Mesothelial cell of epicardium (in vitro differentiated cells): ENCODE data around the gene MAGEA2. TPM values are rescaled to one million over a fixed set of nuclear protein-coding genes. Genes with fewer than 3 reads are reported as not detected.
"Not testable (repeated sequence)": the region's sequence is repeated elsewhere in the genome, so short reads cannot be mapped to it uniquely, and the experiment has no call there.

Source experiments
- DNase-seq, 2 experiments: peaks; one replicate each; pipeline ENCODE4 v3.0.0; 2021; ENCODE audit warnings: low spot score in 2 of 2; ENCODE audit not compliant: unreplicated experiment in 2 of 2
- H3K27ac Mint-ChIP-seq: 2 replicates; pipeline ENCODE4 v1.8.0; 2021; ENCODE audit warnings: mixed read lengths
- H3K27me3 Mint-ChIP-seq: 2 replicates; pipeline ENCODE4 v1.8.0; 2021; ENCODE audit warnings: low read depth, mixed read lengths
- H3K36me3 Mint-ChIP-seq: 2 replicates; pipeline ENCODE4 v1.8.0; 2021; ENCODE audit warnings: mixed read lengths
- H3K4me1 Mint-ChIP-seq: 2 replicates; pipeline ENCODE4 v1.8.0; 2021; ENCODE audit warnings: mixed read lengths
- H3K4me3 Mint-ChIP-seq: 2 replicates; pipeline ENCODE4 v1.8.0; 2021; ENCODE audit warnings: mild to moderate bottlenecking, moderate library complexity, mixed read lengths
- H3K9me3 Mint-ChIP-seq: 2 replicates; pipeline ENCODE4 v1.8.0; 2021; ENCODE audit warnings: mixed read lengths
- CTCF ChIP-seq: fragments of 200-600 bp; sonication (generic); IDR thresholded peaks from one replicate; pipeline ENCODE4 v1.5.0; 2021; ENCODE audit warnings: antibody characterized with exemption; ENCODE audit not compliant: unreplicated experiment
- total RNA-seq: library from RNA; stranded (reverse); gene quantifications from 3 replicates; pipeline ENCODE4 v1.2.1, GENCODE V29; 2021

MAGEA2 gene
- total RNA-seq, 1 donor from 2014 or later: not detected

GRCh38 chrX:152725409-152725808 is 28.2 kb downstream of the MAGEA2 start:
- no peak overlapping the region for H3K27ac Mint-ChIP-seq
- H3K36me3 Mint-ChIP-seq: no peaks in the 10 kb centered on the region
- peaks cover 9% of the 10 kb centered on the region for H3K27me3 Mint-ChIP-seq
- no peaks in the 10 kb centered on the region for H3K4me1 Mint-ChIP-seq
- DNase-seq: no peak
- no peak for TF ChIP-seq CTCF
- H3K4me3 Mint-ChIP-seq: no peak overlapping the region
- H3K9me3 Mint-ChIP-seq: peaks cover 26% of the 10 kb centered on the region

GRCh38 chrX:152713815-152714787 is 39.5 kb downstream of the MAGEA2 start, which contains the start of gene MAGEA2B:
Gene MAGEA2B (plus strand): TSS chrX:152714628. CDS start chrX:152717107, 2,479 bp downstream.
- not testable (repeated sequence) for H3K4me3 Mint-ChIP-seq, H3K27ac Mint-ChIP-seq, H3K36me3 Mint-ChIP-seq, DNase-seq, H3K27me3 Mint-ChIP-seq, H3K9me3 Mint-ChIP-seq, H3K4me1 Mint-ChIP-seq

- H3K27ac Mint-ChIP-seq, H3K4me1 Mint-ChIP-seq, H3K27me3 Mint-ChIP-seq, H3K4me3 Mint-ChIP-seq, H3K36me3 Mint-ChIP-seq, H3K9me3 Mint-ChIP-seq, DNase-seq: not testable (repeated sequence)
These were observed 40.4 kb downstream of the MAGEA2 start for GRCh38 chrX:152713195-152713594.

- H3K4me3 Mint-ChIP-seq, H3K36me3 Mint-ChIP-seq, H3K4me1 Mint-ChIP-seq: not testable (repeated sequence)
These were observed 44.5 kb downstream of the MAGEA2 start, which contains the start of gene CSAG2 for GRCh38 chrX:152709173-152709572. Gene CSAG2 (minus strand): TSS chrX:152709273. CDS start chrX:152709112, 161 bp downstream.

GRCh38 chrX:152706500-152706899 is 47.1 kb downstream of the MAGEA2 start:
- H3K4me1 Mint-ChIP-seq, H3K4me3 Mint-ChIP-seq, H3K36me3 Mint-ChIP-seq, H3K27ac Mint-ChIP-seq, H3K9me3 Mint-ChIP-seq, DNase-seq, H3K27me3 Mint-ChIP-seq: not testable (repeated sequence)

More at GRCh38 chrX:152709173-152709572, 44.5 kb downstream of the MAGEA2 start, which contains the start of gene CSAG2:
- not testable (repeated sequence) for H3K27ac Mint-ChIP-seq, DNase-seq, H3K27me3 Mint-ChIP-seq, H3K9me3 Mint-ChIP-seq

GRCh38 chrX:152700390-152700789 is 53.3 kb downstream of the MAGEA2 start:
- H3K36me3 Mint-ChIP-seq, H3K27me3 Mint-ChIP-seq, DNase-seq, H3K27ac Mint-ChIP-seq, H3K9me3 Mint-ChIP-seq, H3K4me1 Mint-ChIP-seq, H3K4me3 Mint-ChIP-seq: not testable (repeated sequence)

Other genes with a start within 250 kb of the MAGEA2 start
- gene GABRQ, start 115.9 kb downstream of the MAGEA2 start, total RNA-seq: 3.4 to 3.8 TPM (median 3.6 TPM) in 3 replicates
- not detected in 3 replicates for gene MAGEA3, start 55.0 kb downstream of the MAGEA2 start, total RNA-seq
- not detected in 3 replicates for gene CSAG2, start 44.6 kb downstream of the MAGEA2 start, total RNA-seq
- gene MAGEA2B, start 39.2 kb downstream of the MAGEA2 start, total RNA-seq: not detected in 3 replicates
- not detected in 3 replicates for gene CSAG1, start 20.1 kb downstream of the MAGEA2 start, total RNA-seq
- not detected in 3 replicates for gene MAGEA12, start 20.1 kb downstream of the MAGEA2 start, total RNA-seq
- not detected in 3 replicates for gene CSAG3, start 5.4 kb upstream of the MAGEA2 start, total RNA-seq
- gene MAGEA6, start 15.8 kb upstream of the MAGEA2 start, total RNA-seq: not detected in 3 replicates
- 31.1 to 35.4 TPM (median 34.9 TPM) in 3 replicates for gene CETN2, start 76.9 kb upstream of the MAGEA2 start, total RNA-seq
- gene NSDHL, start 77.2 kb upstream of the MAGEA2 start, total RNA-seq: 21.0 to 21.4 TPM (median 21.1 TPM) in 3 replicates
- 31.8 to 35.3 TPM (median 32.8 TPM) in 3 replicates for gene ZNF185, start 144.2 kb upstream of the MAGEA2 start, total RNA-seq
- gene PNMA5, start 240.3 kb upstream of the MAGEA2 start, total RNA-seq: not detected in 3 replicates